Measurements from ENCODE around the gene SPOCK1.

DNA sequence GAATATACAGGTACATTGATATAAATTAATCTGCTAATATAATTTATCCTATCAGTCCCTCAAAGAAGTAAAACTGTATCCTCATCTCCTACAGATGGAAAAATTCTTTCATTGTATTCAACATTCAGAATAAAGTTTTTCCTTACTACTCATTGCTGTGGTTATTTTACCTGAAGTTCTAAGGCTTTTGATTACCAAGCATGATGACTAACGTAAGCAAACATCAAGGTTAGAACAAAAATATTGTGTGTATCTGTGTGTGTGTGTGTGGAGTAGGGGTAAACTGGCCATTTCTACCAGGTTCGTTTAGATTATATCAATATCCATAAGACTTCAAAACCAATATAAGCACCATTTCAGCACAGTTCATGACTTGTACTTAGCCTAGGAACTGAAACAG lies 573.1 kb downstream of the SPOCK1 start:
- TF ChIP-seq POLR2AphosphoS5 (IDR thresholded peaks at IDR 0.05) (no peak), CTCF (IDR thresholded peaks at IDR 0.05) (no peak)

Data from transverse colon (tissue), 4 donors.